Measurements from ENCODE around the gene VPS9D1.
A peak's percentile ranks its signal among the peaks of the same experiment; 100 is the strongest.
"Not testable (repeated sequence)": the region's sequence is repeated elsewhere in the genome, so short reads cannot be mapped to it uniquely, and the experiment has no call there.

The VPS9D1 gene

GRCh38 chr16:89709166-89709565 is 11.5 kb downstream of the VPS9D1 start:
- no peak for DNase-seq

- no peak for DNase-seq
Measured at GRCh38 chr16:89708481-89708931, 12.2 kb downstream of the VPS9D1 start.

GRCh38 chr16:89707695-89708094 is 13.0 kb downstream of the VPS9D1 start:
- no peak for DNase-seq

GRCh38 chr16:89706518-89707260 is 14.0 kb downstream of the VPS9D1 start:
- DNase-seq: no peak

GRCh38 chr16:89705006-89705405 is 15.7 kb downstream of the VPS9D1 start:
- no peak for DNase-seq

GRCh38 chr16:89704281-89704680 is 16.4 kb downstream of the VPS9D1 start:
- no peak for DNase-seq

GRCh38 chr16:89701425-89702406 is 19.0 kb downstream of the VPS9D1 start, which contains the start of gene SPATA2L:
Gene SPATA2L, minus strand, starts transcription at chr16:89701705. Its CDS starts 473 bp downstream, at chr16:89701232.
- DNase-seq: peak; percentile 97

- DNase-seq: peak; percentile 49
Measured at GRCh38 chr16:89700649-89701424, 19.9 kb downstream of the VPS9D1 start.

GRCh38 chr16:89700100-89700648 is 20.5 kb downstream of the VPS9D1 start:
- DNase-seq: peak; percentile 95

- DNase-seq: not testable (repeated sequence)
Measured at GRCh38 chr16:89699629-89700099, 21.0 kb downstream of the VPS9D1 start.

GRCh38 chr16:89698717-89699116 is 22.0 kb downstream of the VPS9D1 start:
- not testable (repeated sequence) for DNase-seq

GRCh38 chr16:89697616-89698331 is 22.9 kb downstream of the VPS9D1 start:
- DNase-seq: no peak

- no peak for DNase-seq
Measured at GRCh38 chr16:89697161-89697615, 23.5 kb downstream of the VPS9D1 start.

- DNase-seq: peak; percentile 30
Measured at GRCh38 chr16:89696670-89697128, 24.0 kb downstream of the VPS9D1 start.

GRCh38 chr16:89695875-89696669 is 24.6 kb downstream of the VPS9D1 start:
- no peak for DNase-seq

- DNase-seq: no peak
Measured at GRCh38 chr16:89695086-89695874, 25.4 kb downstream of the VPS9D1 start.

GRCh38 chr16:89694784-89695085 is 26.0 kb downstream of the VPS9D1 start:
- DNase-seq: not testable (repeated sequence)

GRCh38 chr16:89693931-89694783 is 26.5 kb downstream of the VPS9D1 start:
- DNase-seq: no peak

GRCh38 chr16:89693289-89693731 is 27.4 kb downstream of the VPS9D1 start:
- DNase-seq: no peak
